T-helper 9 cell (primary cell): Measurements from ENCODE around the gene ALG1L2.
"Not testable (repeated sequence)": the region's sequence is repeated elsewhere in the genome, so short reads cannot be mapped to it uniquely, and the experiment has no call there.

Experiments
- DNase-seq: peaks from one replicate; pipeline ENCODE4 v3.0.0-alpha.2; 2020

The ALG1L2 gene

GRCh38 chr3:130094491-130094941, 12.9 kb downstream of the ALG1L2 start:
- peak; percentile 11 for DNase-seq

DNA sequence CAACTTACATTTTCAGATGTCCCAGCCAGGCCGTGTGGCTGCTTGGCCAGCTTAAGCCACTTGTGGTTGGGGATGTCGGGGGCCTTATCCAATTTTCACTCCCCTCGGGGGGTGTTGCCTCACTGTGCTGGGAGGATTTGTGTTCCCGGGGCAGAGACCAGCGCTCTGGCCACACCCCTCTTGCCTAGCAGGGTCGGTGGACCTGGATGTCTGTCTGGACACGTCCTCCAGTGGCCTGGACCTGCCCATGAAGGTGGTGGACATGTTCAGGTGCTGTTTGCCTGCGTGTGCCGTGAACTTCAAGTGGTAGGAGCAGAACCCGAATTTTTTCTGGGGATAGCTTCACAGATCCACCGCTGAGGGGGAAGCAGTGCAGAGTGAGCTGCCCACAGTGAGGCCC, 14.2 kb downstream of the ALG1L2 start:
- not testable (repeated sequence) for DNase-seq

- not testable (repeated sequence) for DNase-seq
Observed at GRCh38 chr3:130097096-130097495, 15.5 kb downstream of the ALG1L2 start.

DNA sequence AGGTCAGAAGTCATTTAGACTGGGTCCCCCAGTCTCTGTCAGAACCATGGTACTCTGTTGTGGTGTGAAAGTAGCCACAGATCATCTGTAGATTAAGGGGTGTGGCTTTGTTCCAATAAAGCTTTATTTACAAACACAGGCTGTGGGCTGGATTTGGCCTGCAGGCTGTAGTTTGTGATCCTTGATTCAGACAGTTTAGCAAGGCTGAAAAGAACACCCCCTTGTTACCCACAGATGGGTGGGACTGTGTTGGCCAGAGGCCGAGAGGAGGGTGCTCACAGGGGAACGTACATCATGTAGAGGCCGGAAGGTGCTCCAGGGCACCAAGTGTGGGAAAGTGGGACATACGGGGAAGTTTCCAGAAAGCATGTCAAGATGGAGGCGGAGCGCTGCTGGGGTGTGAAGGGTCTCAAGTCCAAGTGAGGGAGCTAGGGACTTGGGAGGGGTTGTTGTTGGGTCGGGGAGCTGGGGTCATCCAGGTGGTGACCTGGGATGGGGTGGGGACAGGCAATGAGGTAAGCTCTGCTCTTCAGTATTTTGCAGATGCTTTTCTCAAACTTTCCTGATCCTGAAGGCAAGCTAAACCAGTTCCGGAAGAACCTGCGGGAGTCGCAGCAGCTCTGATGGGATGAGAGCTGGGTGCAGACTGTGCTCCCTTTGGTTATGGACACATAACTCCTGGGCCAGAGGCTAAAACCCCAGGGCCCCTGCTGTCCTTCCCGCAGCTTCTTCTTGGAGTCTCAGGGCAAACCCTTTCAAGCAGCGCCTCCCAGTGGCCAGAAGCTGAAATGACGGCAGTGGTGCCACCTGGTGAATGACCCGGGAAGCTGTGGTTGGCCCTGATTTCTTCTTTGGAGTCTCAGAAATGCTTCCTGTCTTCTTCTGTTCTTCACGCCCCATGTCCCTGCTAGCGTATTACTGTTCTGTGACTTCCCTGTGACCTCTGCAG, 16.3 kb downstream of the ALG1L2 start:
- peak; percentile 20 for DNase-seq

- not testable (repeated sequence) for DNase-seq
Observed at GRCh38 chr3:130098639-130099385, 17.2 kb downstream of the ALG1L2 start.

DNA sequence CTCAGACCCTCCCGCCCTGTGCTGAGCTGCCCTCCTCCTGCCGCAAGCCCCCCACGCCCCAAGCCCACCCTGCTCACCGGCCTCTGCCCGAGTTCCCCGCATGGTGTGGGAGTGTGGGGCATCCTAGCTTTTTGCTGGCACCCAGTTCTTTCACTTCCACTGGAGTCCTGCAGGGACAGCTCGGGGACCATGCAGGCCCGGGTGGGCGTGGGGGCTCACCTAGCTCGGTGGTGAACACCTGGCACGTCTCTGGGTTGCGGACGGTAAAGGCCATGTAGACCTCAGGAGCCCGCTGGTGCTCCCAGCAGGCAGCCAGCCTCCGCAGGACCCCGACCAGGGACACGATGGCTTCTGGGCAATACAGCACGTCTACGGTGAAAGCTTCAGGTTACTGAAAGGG, 20.9 kb downstream of the ALG1L2 start:
- DNase-seq, result not testable (repeated sequence)

GRCh38 chr3:130104191-130104590, 22.6 kb downstream of the ALG1L2 start:
- DNase-seq, result not testable (repeated sequence)

- DNase-seq, result not testable (repeated sequence)
Observed at GRCh38 chr3:130107333-130107995, 25.8 kb downstream of the ALG1L2 start.

GRCh38 chr3:130108836-130109585, 27.4 kb downstream of the ALG1L2 start:
- DNase-seq, result not testable (repeated sequence)

GRCh38 chr3:130110386-130111169, 28.9 kb downstream of the ALG1L2 start:
- not testable (repeated sequence) for DNase-seq

DNA sequence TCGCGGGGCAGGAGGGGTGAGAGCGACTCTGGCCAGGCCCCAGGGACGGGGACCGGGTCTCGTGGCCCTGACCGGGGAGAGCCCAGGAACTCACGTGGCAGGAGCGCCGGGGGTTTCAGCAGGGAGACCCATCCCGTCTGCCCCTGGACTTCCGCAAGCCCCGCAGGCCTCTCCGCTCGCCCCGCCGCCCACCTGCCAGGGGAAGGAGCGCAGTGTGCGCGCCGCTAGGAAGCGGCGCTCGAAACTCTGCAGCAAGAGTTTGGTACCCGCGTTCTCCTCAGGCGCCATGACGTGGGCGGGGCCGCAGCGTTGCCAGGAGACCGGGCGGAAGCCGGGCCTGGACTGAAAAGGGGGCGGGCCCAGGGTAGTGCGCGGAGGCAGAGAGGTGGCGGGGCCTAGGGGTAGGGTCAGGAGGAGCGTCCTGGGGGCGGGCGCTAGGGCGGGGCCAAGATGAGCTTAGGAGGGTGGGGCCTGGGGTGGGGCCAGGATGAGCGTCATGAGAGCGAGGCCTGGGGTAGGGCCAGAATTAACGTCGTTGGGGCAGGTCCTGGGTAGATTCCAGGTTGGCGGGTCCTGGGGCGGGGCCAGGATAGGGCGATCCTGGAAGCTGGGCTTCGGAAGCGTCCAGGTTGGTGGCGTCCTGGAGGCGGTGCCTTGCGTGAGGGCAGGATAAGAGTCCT, 29.7 kb downstream of the ALG1L2 start:
- DNase-seq, result peak; percentile 99

DNA sequence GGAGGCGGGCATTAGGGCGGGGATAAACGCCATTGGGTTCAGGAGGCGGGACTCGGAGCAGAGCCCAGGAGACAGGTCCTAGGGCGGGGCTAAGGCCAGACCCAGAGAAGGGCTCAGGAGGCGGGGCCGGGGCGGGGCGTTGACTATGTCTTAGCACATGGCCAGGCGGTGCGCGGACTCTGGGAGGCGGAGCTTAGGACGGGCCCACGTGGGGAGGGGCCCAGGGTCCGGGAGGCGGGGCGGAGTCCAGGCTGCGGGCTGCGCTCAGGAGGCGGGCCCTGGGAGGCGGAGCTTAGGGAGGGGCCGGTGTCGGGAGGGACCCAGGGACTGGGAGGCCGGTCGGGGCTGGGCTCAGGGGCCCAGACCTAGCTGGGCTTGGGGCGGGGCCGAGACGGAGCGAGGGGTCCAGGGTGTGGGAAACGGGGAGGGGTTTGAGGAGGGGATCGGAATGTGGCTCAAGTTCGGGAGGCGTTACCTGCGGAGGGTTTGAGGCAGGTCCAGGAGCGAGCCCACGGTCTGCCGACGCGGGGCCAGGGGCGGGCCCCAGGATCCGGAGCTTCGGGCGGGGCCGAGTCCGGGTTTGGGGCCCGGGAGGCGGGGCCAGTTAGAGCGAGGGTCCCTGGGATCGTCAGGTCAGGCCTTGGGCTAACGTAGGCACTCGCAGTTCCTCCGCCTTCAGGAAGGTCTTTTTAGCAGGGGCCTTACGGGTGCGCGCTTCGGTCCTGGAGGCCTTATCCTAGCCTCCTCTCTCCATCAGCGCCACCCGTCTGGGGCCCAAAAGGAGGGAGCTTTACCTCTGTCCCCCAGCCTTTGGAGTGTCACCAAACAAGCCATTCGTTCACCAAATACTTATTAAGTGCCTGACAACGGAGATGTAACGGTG, 30.5 kb downstream of the ALG1L2 start:
- DNase-seq, result peak; percentile 97

DNA sequence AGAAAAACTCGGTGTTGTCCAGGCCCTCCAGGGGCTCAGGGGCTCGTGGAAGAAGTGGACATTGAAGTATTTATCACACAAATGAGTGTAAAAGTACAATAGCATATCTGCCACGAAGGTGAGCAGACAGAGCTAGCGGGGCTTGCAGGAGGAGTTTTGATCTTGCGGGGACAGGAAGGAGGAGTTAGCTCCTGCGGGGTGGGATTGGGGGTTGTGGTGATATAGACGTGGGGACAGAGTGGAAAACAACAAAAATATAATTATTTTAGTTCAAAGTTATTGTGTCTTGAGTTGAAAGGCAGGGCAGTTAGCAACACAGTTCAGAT, 31.1 kb downstream of the ALG1L2 start:
- DNase-seq, result not testable (repeated sequence)

DNA sequence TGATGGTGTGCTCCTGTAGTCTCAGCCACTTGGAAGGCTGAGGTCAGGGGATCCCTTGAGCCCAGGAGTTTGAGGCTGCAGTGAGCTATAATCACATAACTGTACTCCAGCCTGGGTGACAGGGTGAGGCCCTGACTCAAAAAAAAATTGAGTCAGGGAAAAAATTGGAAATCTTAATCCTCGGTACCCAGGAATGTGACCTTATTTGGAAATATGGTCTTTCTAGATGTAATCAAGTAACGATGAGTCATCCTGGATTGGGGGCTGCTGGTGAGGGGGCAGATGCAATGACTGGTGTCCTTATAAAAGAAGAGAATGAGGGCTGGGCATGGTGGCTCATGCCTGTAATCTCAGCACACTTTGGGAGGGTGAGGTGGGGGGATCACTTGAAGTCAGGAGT, 33.8 kb downstream of the ALG1L2 start:
- DNase-seq, result not testable (repeated sequence)

DNA sequence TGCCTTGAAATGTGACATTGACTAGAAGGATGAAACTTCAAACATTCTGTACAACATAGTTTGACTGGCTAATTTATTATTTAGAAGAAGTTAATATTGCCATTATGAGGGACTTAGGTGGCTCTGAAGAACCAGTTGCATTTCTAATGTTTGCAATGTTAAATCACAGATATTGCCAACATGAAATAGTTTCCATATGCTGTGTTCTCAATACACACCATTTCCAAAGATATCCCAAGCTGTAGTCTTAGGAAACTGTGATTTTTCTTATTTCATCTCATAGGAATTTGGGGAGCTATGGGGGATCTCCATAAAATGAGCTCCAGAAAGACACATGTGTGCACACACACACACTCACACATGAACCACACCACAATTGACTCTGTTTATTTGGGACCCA, 36.3 kb downstream of the ALG1L2 start:
- no peak for DNase-seq

DNA sequence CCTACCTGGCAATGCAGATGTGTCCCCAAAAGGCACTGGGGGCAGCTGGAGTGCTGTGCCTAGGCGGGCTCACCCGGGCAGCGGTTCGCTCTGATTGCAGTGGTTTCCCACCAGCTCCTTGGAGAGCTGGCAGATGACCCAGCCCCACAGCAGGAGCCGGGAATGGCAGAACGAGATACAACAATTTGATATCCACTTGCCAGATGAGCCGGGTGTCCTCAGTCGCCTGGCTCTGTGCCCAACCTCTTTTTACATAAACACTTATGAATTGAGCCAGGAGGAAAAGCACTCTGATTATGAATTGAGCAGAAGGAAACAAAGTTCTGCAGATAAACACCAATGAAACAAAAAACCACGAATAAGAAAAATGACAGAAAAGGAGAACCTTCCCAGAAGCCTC, 38.2 kb downstream of the ALG1L2 start:
- DNase-seq, result not testable (repeated sequence)

DNA sequence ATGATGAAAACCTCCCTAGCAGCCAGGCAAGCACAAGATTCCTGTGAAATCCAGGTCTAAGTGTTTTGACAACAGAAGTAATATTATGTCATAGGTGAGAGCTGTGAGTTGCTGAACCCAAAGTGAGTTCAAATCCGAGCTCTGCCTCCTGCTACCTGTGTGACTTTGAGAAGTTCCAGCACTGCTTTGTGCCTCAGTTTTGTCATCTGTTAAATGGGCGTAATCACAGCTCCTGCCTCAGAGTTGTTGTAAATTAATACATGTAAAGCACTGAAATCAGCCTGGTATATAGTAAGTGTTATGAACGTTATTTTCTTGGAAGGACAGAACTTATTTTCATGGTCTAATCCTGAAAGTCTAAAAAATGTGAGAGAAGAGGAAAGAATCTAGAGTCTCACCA, 38.7 kb downstream of the ALG1L2 start:
- DNase-seq, result not testable (repeated sequence)

- DNase-seq, result not testable (repeated sequence)
Observed at GRCh38 chr3:130122891-130123775, 41.5 kb downstream of the ALG1L2 start.

DNA sequence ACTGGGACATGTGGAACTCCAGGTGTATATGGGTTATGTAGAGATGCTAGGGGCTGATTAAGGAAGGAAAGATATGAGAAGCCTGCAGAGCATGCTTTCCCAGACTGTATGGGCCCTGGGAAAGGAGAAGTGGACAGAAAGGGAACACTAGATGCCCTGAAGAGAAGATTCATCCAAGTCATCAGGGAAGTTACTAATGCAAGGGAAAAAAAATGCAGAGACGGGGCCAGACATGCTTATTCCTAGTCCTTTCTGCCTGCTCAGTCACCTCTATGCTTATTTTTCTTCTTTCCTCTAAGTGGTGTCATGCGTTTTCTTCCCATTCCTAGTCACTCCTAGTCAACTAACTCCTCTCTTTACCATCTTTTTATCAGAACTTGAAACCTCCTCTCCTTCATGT, 43.8 kb downstream of the ALG1L2 start:
- not testable (repeated sequence) for DNase-seq
